ENCODE measurements around the gene DPP9.

DPP9 gene

GRCh38 chr19:4707322-4707721 lies 16.3 kb downstream of the DPP9 start:
- TF ChIP-seq, protein P1, sequence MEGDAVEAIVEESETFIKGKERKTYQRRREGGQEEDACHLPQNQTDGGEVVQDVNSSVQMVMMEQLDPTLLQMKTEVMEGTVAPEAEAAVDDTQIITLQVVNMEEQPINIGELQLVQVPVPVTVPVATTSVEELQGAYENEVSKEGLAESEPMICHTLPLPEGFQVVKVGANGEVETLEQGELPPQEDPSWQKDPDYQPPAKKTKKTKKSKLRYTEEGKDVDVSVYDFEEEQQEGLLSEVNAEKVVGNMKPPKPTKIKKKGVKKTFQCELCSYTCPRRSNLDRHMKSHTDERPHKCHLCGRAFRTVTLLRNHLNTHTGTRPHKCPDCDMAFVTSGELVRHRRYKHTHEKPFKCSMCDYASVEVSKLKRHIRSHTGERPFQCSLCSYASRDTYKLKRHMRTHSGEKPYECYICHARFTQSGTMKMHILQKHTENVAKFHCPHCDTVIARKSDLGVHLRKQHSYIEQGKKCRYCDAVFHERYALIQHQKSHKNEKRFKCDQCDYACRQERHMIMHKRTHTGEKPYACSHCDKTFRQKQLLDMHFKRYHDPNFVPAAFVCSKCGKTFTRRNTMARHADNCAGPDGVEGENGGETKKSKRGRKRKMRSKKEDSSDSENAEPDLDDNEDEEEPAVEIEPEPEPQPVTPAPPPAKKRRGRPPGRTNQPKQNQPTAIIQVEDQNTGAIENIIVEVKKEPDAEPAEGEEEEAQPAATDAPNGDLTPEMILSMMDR (IDR thresholded peaks at IDR 0.05): no peak
- peaks cover 0 to 43% (median 26%) of the 10 kb centered on the region in 4 donors for H3K4me1 ChIP-seq
- no peaks in the 10 kb centered on the region for H3K9me3 ChIP-seq
- peak overlapping the region; percentile 24 to 54 for H3K27ac ChIP-seq
- intact Hi-C loops (cut with DNase I; ENCODE audit: low total_unique reads): no loop called here
- no peaks in the 10 kb centered on the region for H3K27me3 ChIP-seq
- no peak overlapping the region for H3K4me3 ChIP-seq
- no peak for DNase-seq
- peaks cover 57 to 74% (median 72%) of the 10 kb centered on the region in 3 donors for H3K36me3 ChIP-seq

GRCh38 chr19:4705413-4706131 lies 18.1 kb downstream of the DPP9 start:
- H3K9me3 ChIP-seq: no peaks in the 10 kb centered on the region
- DNase-seq: no peak
- H3K36me3 ChIP-seq: peaks cover 60 to 77% (median 72%) of the 10 kb centered on the region in 3 donors
- H3K27me3 ChIP-seq: no peaks in the 10 kb centered on the region
- H3K4me1 ChIP-seq: peaks cover 0 to 38% (median 24%) of the 10 kb centered on the region in 4 donors
- H3K4me3 ChIP-seq: no peak overlapping the region
- intact Hi-C loops (cut with DNase I; ENCODE audit: low total_unique reads): no loop called here
- no peak overlapping the region for H3K27ac ChIP-seq
- TF ChIP-seq, protein P1 (IDR thresholded peaks at IDR 0.05): no peak

GRCh38 chr19:4704317-4704673 lies 19.3 kb downstream of the DPP9 start:
- TF ChIP-seq, protein P1 (IDR thresholded peaks at IDR 0.05): no peak
- DNase-seq: no peak
- intact Hi-C loops (cut with DNase I; ENCODE audit: low total_unique reads): no loop called here
- Histone ChIP-seq H3K4me1 (peaks cover 0 to 25% (median 15%) of the 10 kb centered on the region in 4 donors), H3K27me3 (no peaks in the 10 kb centered on the region), H3K36me3 (peaks cover 67 to 77% (median 75%) of the 10 kb centered on the region in 3 donors), H3K4me3 (no peak overlapping the region), H3K9me3 (no peaks in the 10 kb centered on the region), H3K27ac (no peak overlapping the region)

GRCh38 chr19:4703671-4704316 lies 19.8 kb downstream of the DPP9 start:
- Histone ChIP-seq H3K27me3 (no peaks in the 10 kb centered on the region), H3K4me3 (no peak overlapping the region), H3K27ac (no peak overlapping the region), H3K4me1 (peaks cover 0 to 20% (median 14%) of the 10 kb centered on the region in 4 donors), H3K9me3 (no peaks in the 10 kb centered on the region), H3K36me3 (peaks cover 66 to 80% (median 75%) of the 10 kb centered on the region in 3 donors)
- intact Hi-C loops (cut with DNase I; ENCODE audit: low total_unique reads): no loop called here
- DNase-seq: no peak
- TF ChIP-seq, protein P1 (IDR thresholded peaks at IDR 0.05): no peak

DNA sequence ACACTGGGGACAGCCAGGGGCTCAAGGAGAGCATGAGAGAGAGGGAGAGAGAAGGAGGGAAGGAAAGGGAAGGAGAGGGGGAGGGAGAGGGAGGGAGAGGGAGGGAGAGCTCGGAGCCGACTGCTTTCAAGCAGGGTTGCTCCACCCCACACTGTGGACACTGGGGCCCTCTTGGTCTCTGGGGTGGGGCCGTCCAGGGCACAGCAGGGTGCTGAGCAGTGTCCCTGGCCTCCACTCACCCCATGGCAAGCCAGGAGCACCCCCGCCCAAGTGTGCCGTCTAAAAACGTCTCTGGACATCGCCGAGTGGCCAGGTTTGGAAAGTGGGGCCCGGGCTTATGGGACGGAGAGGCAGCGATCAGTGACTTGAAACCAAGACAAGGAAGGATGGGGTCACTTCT lies 20.9 kb downstream of the DPP9 start:
- intact Hi-C loops (cut with DNase I; ENCODE audit: low total_unique reads): no loop called here
- Histone ChIP-seq H3K4me3 (no peak overlapping the region), H3K9me3 (no peaks in the 10 kb centered on the region), H3K27me3 (no peaks in the 10 kb centered on the region), H3K27ac (no peak overlapping the region), H3K36me3 (peaks cover 76 to 90% (median 79%) of the 10 kb centered on the region in 3 donors), H3K4me1 (peaks cover 0 to 13% (median 6%) of the 10 kb centered on the region in 4 donors)
- no peak for DNase-seq
- TF ChIP-seq, protein P1 (IDR thresholded peaks at IDR 0.05): no peak
